Cardiac fibroblast (primary cell): ENCODE measurements around the gene ABR.
"Not testable (repeated sequence)": the region's sequence is repeated elsewhere in the genome, so short reads cannot be mapped to it uniquely, and the experiment has no call there.

Experiments
- DNase-seq, 2 donors: peaks; one replicate each; pipeline versions ENCODE4 v3.0.0 to v3.0.0-alpha.2; 2010; ENCODE audit warnings: low read depth in 2 of 2
- H3K4me3 ChIP-seq, 2 donors: replicated peaks in 1 of 2; 1 replicate in 1 of 2; 2 replicates in 1 of 2; pipeline ENCODE4 v1.5.1; 2011; ENCODE audit warnings: low read depth in 2 of 2, low read length in 2 of 2, mild to moderate bottlenecking in 2 of 2, moderate library complexity in 1 of 2
- TF ChIP-seq, protein P1 (sequence below): IDR thresholded peaks from one replicate; pipeline ENCODE4 v1.5.1; 2011; ENCODE audit warnings: low read depth, mild to moderate bottlenecking, low read length, inconsistent platforms

The ABR gene

DNA sequence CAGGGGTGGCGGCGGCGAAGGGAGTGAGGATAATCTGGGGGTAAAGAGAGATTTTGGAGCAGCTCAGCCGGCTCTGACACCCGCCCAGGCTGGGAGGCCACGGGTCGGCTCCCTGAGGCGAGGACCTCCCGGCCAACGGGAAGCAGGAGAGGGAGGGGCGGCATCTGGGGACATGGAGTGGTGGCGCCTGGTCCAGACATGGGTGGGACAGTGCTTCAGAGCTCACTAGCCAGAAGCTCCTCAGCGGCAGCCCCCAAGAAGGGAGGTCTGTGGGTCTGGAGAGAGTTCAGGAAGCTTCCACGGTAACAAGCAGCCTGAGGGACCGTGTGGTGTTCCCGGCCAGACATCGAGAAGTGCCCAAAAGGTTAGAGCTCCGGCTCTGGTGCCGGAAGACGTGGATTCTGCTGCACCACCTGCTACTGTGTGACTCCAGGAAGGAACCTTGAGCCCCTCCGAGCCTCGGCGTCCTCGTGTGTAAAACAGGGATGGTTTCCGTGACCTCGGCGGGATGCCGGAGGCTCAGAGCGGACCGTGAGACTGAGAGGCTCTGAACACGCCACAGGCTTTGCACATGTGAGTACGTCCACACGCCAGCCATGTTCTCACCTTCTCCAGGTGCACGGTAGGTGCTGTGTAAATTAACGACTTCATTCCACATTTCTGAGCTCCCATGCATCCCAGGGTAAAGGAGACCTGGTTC lies 126.0 kb downstream of the ABR start:
- DNase-seq: no peak
- TF ChIP-seq, protein P1, sequence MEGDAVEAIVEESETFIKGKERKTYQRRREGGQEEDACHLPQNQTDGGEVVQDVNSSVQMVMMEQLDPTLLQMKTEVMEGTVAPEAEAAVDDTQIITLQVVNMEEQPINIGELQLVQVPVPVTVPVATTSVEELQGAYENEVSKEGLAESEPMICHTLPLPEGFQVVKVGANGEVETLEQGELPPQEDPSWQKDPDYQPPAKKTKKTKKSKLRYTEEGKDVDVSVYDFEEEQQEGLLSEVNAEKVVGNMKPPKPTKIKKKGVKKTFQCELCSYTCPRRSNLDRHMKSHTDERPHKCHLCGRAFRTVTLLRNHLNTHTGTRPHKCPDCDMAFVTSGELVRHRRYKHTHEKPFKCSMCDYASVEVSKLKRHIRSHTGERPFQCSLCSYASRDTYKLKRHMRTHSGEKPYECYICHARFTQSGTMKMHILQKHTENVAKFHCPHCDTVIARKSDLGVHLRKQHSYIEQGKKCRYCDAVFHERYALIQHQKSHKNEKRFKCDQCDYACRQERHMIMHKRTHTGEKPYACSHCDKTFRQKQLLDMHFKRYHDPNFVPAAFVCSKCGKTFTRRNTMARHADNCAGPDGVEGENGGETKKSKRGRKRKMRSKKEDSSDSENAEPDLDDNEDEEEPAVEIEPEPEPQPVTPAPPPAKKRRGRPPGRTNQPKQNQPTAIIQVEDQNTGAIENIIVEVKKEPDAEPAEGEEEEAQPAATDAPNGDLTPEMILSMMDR: no peak
- no peak overlapping the region for H3K4me3 ChIP-seq

DNA sequence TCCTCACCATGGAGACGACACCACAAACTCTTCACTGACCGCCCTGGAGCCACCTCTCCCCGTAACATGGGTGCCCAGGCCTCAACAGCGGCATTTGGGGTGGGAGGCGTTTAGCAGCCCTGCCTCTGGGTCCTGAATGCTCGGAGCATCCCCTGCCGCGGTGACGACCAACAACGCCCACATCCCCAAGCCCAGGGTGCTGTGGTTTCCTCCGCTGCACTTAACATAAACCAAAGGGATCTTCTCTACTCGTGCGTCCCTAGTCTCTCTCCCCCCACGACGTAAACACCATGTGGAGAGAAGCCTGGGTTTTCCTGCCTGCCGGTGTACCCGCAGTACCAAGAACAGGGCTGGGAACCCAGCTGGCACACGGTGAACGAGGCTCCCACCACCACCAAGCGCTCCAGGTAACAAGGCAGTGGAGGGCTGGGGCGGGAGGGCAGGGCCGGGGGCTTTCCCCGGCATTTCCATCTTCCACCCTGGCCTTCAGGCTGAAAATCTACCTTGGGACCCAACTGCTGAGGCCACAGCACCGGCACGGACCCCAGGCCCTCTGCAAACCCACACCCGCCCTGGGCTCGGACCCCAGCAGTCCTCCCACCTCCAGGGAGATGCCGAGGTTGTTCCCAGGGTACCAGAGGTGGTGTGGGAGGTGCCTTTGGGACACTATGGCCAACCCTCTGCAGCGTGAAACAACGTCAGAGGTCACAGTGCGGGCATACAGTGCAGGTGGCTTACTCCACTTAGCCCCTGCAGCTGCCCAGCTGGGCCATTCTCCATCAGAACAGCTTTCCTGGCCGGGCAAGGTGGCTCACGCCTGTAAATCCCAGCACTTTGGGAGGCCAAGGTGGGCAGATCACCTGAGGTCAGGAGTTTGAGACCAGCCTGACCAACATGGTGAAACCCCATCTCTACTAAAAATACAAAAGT lies 128.5 kb downstream of the ABR start:
- no peak for DNase-seq
- H3K4me3 ChIP-seq: no peak overlapping the region
- TF ChIP-seq, protein P1: no peak

DNA sequence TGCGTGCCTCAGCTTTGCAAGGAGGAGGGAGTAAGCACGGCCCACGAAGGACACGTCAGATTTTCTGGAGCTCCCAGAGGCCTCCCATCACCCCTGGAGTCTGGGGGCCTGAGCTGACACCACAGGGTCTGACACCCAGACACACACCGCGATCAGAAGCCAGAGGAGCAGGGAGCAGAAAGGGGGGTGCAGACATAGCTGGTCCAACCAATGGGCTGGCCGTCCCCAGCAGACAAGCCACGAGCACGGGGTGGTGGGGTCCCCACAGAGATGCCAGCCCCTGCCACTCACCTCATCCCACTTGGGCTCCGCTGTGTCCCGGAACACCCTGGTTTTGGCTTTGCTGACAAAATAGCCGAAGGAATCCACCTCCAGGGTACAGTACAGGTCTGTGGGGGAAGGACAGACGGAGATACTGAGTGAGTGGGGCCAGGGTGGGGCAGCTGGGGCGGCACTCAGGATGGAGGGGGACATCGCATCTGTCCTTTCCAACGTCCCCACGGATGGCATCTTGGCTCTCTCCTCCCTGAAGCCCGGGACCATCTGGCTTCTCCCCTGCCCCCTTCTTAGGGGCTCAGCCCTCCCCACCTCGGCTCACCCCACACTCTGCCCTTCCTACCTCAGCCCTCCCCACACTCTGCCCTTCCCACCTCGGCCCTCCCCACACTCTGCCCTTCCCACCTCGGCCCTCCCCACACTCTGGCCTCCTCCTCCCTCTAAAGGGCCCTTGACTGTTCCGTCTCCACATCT lies 129.4 kb downstream of the ABR start:
- no peak overlapping the region for H3K4me3 ChIP-seq
- DNase-seq: no peak
- TF ChIP-seq, protein P1: no peak

DNA sequence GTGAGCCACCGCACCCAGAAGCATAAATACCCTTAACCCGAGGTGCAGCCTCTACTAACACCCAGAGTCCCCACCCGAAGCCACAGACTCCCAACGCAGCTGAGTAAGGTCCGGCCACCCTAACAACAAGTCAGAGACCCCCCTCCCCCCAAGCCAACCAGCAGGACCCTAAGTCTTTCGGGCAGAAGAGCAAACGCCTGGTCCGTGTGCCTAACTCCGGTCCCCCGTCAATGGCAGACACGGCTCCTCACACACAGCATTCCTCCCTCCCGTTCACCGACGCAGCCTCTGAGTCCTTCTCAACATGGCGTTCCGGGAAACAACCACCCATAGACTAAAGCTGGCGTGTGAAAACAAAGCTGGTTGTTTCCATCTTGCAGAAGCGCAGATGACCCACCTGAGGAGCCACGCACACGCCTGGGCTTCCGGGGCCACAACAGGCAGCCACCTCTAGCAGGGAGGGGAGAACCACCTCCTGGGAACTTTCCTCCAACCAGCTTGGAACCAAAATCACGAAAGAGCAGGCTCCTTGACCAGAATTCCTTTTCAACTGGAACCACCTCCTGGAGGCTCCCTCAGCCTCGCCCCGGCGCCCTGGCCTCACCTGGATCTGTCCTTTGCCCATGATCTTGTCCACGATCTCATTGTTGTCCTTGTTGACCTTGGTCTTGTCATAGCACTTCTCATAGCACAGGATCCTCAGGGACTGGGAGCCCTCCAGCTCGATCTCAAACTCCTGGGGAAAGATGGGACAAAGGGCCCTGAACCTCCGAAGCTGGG lies 130.1 kb downstream of the ABR start:
- H3K4me3 ChIP-seq: no peak overlapping the region
- DNase-seq: no peak
- TF ChIP-seq, protein P1: no peak

DNA sequence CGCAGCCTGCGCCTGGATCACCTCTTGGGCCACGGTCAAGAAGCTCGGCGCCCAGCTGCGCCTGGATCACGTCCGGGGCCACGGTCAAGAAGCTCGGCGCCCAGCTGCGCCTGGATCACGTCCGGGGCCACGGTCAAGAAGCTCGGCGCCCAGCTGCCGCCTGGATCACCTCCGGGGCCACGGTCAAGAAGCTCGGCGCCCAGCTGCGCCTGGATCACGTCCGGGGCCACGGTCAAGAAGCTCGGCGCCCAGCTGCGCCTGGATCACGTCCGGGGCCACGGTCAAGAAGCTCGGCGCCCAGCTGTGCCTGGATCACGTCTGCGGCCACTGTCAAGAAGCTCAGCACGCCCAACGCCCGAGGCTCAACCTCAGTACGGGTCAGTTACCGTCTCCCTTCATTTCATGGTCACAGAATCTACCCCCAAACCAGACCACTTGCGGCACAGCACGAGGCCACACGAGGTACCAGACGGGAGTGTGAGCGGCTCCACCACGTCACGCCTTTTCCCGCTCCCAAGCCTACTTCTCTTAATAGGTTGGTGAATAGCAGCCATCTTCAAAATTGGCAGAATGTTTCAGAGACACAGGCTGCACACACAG lies 131.2 kb downstream of the ABR start:
- not testable (repeated sequence) for H3K4me3 ChIP-seq, DNase-seq

GRCh38 chr17:1047879-1048470 lies 131.8 kb downstream of the ABR start:
- no peak overlapping the region for H3K4me3 ChIP-seq
- TF ChIP-seq, protein P1: no peak
- no peak for DNase-seq
